Measurements from ENCODE around the gene MT1A.

MT1A gene

DNA sequence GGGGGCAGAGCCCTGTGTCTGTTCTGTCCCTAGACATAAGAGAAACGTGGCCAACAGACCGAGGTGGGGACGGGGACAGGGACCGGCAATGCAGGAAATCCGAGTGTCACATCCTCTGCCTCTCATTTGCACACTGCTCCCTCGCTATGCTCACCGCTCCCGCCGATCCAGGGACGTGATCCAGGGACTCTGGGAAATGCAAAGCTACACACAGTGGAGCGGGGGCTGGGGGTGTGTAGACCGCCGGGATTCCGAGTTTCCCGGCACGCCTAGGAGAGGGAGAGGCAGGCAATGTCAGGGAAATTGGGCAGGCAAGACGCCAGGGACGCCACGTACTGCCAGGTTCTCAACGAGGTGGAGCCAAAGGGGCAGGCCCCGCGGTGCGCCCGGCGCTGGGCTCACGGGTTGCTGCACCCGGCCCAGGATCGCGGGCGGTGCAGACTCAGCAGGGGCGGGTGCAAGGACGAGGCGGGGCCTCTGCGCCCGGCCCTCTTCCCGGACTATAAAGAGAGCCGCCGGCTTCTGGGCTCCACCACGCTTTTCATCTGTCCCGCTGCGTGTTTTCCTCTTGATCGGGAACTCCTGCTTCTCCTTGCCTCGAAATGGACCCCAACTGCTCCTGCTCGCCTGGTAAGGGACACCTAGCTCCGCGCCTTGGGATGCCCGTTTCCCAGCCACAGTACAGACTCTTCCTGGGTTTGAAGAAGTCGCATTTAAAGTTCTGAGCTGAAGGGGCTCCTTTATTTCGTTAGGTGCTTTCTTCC lies 43.7 kb downstream of the MT1A start, which contains the start of gene MT1X:
TSS of gene MT1X (plus strand) at position 532 of the 764 bp plus-strand sequence. CDS start at position 603, 71 bp downstream.
- peak; percentile 87 for DNase-seq (ENCODE audit: low spot score)

GRCh38 chr16:56682703-56683397 lies 44.4 kb downstream of the MT1A start:
- no peak for DNase-seq (ENCODE audit: low spot score)

GRCh38 chr16:56683424-56684172 lies 45.1 kb downstream of the MT1A start:
- DNase-seq (ENCODE audit: low spot score): no peak

- DNase-seq (ENCODE audit: low spot score): no peak
These were observed 45.9 kb downstream of the MT1A start for GRCh38 chr16:56684256-56684925.

DNA sequence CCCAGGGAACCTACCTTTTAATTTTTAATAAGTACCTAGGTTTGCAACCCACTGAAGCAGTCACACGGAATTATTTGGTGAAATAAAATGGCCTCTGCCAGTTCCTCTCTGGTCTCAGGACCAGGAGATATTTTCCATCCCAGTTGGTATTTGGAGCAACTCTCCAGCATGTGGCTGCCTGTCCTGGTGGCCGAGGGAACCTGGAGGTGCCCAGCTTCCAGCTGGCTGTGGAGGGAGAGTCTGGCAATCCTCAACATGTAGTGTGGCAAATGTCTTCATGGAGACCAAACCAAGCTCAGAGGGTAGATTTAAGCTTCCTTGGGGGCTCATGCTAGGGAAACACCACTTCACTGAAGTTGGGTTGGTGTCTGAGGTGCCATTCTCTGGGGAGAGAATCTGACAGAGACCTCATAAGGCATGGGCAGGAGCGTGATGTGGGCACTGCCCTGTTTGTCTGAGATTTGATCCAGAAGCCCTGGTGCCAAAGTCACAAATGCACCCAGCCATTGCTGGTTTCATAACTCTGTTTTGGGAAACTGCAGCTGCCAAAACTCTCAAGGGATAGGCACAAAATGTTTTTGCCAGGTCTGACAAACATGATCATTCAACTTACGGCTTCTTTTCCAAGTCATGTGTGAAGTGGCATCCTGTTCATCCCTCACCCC lies 46.6 kb downstream of the MT1A start:
- DNase-seq (ENCODE audit: low spot score): no peak

- DNase-seq (ENCODE audit: low spot score): no peak
These were observed 48.3 kb downstream of the MT1A start for GRCh38 chr16:56686758-56687157.

DNA sequence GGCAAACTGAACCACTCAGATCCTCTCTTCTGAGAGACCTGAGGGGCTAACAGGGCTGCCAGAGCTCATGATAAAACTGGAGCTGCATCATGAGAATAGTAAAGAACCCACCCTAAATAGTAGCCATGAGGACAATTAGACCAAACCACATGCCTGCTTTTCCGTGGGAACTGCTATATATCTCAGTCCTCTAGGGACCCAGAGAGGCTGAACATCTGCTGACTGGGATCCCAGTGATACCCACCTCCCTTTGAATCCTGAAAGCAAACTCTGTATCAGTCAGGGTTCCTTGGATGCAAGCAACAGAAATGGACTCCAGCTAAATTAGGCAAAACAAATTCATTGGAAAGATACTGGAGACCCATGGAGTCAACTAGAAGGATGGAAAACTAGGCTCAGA lies 50.3 kb downstream of the MT1A start:
- DNase-seq (ENCODE audit: low spot score): no peak

- DNase-seq (ENCODE audit: low spot score): no peak
These were observed 50.7 kb downstream of the MT1A start for GRCh38 chr16:56689171-56689570.
